GM13976 (cell line): ENCODE data around the gene KLHL18.

Experiments used
- DNase-seq: peaks from one replicate; pipeline ENCODE4 v3.0.0; 2012; ENCODE audit warnings: low spot score
- CTCF ChIP-seq: IDR thresholded peaks from 2 replicates; pipeline ENCODE4 v1.5.1; 2012; ENCODE audit warnings: borderline replicate concordance, mild to moderate bottlenecking; ENCODE audit not compliant: insufficient read depth; ENCODE audit errors: extremely low read depth, missing control alignments, control extremely low read depth
- in situ Hi-C: fragments of 300-500 bp; cut with MboI; formaldehyde crosslinking; loops from one replicate; pipeline ENCODE4 v1.12.0; 2022; ENCODE audit warnings: low sequenced_read_pairs, mixed read lengths, inconsistent platforms; ENCODE audit not compliant: unreplicated experiment

Gene KLHL18

DNA sequence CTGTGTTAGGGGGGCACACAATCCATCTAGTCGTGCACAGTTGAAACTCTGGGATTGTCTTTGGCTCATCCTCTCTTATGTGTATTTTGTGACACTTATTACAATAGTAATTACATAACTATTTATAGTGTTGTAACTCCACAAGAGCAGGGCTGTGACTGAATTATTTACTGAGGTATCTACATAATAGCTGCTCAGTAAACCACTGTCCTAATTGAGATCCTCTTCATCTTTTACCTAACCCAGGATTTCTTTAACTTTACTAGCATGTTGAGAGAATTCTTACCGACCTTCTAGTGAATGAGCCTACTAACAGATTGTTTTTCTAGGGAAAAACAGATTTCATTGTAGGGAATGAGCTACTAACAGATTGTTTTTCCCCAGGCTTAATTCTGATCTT is 11.1 kb downstream of the KLHL18 start:
- DNase-seq: no peak
- in situ Hi-C loops: no loop called here
- no peak for TF ChIP-seq CTCF

GRCh38 chr3:47294392-47294791 is 11.6 kb downstream of the KLHL18 start:
- no peak for DNase-seq
- TF ChIP-seq CTCF: no peak
- in situ Hi-C loops: no loop called here

- TF ChIP-seq CTCF: no peak
- in situ Hi-C loops: no loop called here
Measured at GRCh38 chr3:47295322-47295721, 12.6 kb downstream of the KLHL18 start.

DNA sequence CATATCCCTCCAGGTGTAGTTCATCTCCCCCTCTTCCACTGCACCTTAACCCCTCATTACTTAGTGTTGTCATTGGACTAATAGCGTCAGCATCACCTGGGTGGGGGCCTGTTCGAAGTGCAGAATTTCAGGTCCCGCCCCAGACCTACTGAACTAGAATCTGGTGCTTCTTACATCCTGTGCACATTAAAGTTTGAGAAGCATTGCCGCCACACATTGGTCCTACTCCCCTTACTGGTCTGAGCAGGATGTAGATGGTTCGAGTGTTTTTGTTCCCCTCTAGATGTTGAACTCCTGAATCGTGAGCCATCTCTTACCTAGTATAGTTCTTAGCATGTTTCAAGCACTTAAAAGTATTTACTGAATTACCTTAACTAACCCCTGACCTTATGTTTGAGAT is 13.2 kb downstream of the KLHL18 start:
- TF ChIP-seq CTCF: no peak
- in situ Hi-C loops: no loop called here

More at GRCh38 chr3:47295322-47295721, 12.6 kb downstream of the KLHL18 start:
- no peak for DNase-seq

GRCh38 chr3:47296562-47297302 is 14.0 kb downstream of the KLHL18 start:
- no peak for TF ChIP-seq CTCF
- DNase-seq: no peak
- in situ Hi-C loops: no loop called here

More for the DNA sequence above, 13.2 kb downstream of the KLHL18 start:
- DNase-seq: no peak

DNA sequence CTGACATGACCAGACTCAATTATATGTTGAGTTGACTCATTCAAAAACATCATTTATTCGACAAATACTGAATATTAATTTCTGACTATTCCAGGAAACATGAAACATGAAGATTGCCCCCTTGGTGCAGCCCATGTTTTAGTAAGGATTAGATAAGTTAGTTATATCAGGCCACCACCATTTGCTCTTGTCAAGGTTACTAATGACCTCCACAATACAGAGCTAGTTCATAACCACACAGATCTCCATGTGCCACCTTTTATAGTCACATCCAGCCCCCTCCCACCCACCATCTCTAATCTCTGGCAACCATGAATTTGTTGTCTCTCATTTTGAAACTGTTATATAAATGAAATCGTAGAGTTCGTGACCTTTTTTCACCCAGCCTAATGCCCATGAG is 15.7 kb downstream of the KLHL18 start:
- no peak for DNase-seq
- in situ Hi-C loops: no loop called here
- no peak for TF ChIP-seq CTCF
